GM18951 (cell line): ENCODE results near the gene FFAR2.

Experiments used
- POLR2A ChIP-seq: IDR thresholded peaks from 4 replicates; pipeline ENCODE4 v1.6.1; 2011; ENCODE audit warnings: mild to moderate bottlenecking; ENCODE audit not compliant: insufficient read length, insufficient read depth; ENCODE audit errors: extremely low read depth
- in situ Hi-C: fragments of 300-500 bp; cut with MboI; formaldehyde crosslinking; loops from one replicate; pipeline ENCODE4 v1.12.0; 2022; ENCODE audit warnings: low sequenced_read_pairs, mixed read lengths, inconsistent platforms; ENCODE audit not compliant: unreplicated experiment

Gene FFAR2

DNA sequence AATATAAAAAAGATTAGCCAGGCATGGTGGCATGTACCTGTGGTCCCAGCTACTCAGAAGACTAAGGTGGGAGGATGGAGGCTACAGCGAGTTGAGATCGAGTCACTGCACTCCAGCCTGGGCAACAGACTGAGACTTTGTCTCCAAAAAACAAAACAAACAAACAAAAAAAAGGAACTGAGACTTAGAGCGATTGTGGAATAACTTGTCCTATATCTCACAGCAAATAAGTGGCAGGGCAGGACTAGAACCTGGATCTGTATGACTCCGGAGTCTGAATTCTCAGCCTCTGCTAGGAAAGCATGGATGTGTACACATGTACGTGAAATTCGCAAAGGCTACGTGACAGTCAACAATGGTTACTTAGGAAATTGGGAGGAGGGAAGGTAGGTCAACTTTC, 22.1 kb downstream of the FFAR2 start:
- TF ChIP-seq POLR2A: no peak
- in situ Hi-C loops: loop anchor here (5.0 kb wide), 1 partner anchor 118 kb away; no protein-coding TSS in a partner anchor

DNA sequence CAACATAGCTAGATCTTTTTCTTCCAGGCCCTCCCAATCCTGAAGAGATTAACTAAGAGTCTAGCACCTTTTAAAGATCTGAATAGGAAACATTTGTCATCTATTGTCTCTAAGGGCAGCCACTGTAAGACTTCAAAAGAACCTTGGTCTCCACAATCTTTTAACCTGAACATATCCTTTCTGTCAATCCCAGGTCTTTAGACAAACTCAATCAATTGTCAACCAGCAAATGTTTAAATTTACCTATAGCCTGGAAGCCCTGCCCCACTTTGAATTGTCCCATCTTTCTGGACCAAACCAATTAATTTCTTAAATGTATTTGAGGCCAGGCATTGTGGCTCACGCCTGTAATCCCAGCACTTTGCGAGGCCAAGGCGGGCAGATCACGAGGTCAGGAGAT, 23.0 kb downstream of the FFAR2 start:
- in situ Hi-C loops: loop anchor here (5.0 kb wide), 1 partner anchor 119 kb away; no protein-coding TSS in a partner anchor

DNA sequence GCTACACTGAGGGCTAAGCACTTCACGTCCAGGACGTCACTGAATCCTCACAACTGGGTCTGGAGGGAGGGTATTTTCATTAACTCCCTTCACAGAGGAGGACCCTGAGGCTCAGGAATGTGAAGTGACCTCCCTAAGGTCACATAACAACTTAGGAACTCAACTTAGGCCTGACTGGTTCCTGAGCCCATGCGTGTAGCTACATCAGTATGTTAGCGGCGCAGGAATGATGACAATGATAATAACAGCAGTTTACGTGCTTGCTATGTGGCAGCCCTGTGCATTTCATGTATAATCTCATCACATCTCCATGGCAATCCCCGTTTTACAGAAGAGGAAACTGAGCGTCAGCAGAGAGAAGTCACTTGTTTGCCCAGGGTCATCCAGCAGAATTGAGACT, 23.9 kb downstream of the FFAR2 start:
- no peak for TF ChIP-seq POLR2A
- in situ Hi-C loops: loop anchor here (5.0 kb wide), 1 partner anchor 120 kb away; no protein-coding TSS in a partner anchor

DNA sequence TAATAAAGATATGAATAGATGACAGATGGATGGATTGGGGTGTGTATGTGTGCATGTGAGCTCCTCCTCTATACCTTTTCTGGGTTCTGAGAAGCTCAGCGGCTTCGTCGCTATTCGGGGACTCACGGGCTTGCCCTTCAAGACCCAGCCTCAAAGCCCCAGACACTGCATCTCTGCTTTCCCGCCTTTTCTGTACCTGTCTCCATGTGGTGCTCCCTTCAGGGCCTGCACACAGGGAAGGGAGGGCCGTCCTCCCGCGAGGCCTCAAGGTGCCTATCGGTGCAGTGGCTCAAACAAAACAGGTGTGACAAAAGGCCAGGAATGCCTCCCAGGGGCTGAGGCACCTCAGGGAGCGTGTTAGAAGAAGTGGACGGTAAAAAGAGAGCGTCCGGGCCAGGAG, 26.0 kb downstream of the FFAR2 start:
- in situ Hi-C loops: loop anchor here (5.0 kb wide), 1 partner anchor 122 kb away; no protein-coding TSS in a partner anchor
- TF ChIP-seq POLR2A: no peak

DNA sequence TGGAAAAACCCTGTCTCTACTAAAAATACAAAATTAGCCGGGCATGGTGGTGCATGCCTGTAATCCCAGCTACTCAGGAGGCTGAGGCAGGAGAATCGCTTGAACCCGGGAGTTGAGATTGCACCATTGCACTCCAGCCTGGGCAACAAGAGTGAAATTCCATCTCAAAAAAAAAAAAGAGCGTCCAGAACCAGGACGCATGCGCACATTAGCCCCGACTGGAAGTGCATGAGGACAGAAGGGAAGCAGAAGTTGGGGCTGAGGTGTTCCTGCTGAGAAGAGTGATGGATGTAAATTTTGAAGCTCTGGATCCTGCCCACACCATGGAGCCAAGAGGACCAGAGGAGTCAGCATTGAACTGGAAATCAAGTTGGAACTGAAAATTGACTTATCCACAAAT, 26.5 kb downstream of the FFAR2 start:
- in situ Hi-C loops: loop anchor here (5.0 kb wide), 1 partner anchor 122 kb away; no protein-coding TSS in a partner anchor

DNA sequence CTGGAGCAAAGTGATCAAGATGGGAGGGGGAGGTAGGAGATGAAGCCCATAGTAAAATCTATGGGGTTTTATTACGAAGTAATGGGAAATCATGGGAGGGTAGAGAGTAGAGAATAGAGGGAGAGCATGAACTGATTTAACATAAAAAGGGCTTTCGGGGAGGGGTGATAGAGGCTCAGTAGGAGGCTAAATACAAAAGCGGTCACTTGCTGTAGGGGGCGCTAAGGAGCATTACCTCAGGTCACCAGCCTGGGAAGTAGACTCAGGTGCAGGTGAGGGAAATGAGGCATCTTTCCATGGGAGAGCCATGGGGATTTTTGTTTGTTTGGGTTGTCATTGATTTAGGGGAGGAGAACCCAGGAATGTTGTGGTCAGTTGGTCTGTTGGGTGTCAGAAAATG, 28.1 kb downstream of the FFAR2 start:
- TF ChIP-seq POLR2A: no peak
- in situ Hi-C loops: no loop called here

DNA sequence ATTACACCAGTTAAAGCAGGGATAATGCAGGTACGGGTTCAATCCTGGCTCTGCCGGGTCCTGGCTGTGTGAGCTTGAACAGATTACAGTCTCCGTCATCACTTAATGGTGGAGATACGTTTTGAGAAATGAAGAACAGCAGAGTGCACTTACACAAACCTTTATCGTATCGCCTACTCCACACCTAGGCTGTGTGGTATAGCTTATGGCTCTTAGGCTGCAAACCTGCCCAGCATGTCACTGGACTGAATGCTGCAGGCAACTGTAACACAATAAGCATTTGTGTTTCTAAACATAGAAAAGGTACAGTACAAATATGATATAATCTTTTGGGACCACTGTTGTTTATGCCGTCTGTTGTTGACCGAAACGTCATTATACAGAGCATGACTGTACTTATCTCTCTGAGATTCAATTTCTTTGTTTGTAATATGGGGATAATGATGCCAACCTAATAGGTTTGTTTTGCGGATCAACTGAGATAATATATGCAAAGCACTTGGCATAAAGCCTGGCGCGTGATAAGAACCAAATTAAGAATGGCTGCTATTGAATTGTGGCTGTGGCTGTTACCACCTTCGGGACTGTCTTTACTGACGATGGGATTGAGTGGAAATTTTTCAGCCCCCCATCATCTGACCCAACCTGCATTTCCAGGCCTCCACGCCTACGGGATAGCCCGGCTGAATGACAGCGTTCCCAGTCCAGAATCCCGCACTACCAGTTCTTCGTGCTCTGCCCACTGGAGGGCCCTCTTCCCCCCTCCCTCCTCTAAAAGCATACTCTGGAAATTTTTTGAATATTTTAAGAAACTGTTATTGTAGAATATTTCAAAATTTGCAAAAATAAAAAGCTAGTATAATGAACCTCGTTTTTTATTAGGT, 31.0 kb downstream of the FFAR2 start:
- TF ChIP-seq POLR2A: no peak
- in situ Hi-C loops: no loop called here

DNA sequence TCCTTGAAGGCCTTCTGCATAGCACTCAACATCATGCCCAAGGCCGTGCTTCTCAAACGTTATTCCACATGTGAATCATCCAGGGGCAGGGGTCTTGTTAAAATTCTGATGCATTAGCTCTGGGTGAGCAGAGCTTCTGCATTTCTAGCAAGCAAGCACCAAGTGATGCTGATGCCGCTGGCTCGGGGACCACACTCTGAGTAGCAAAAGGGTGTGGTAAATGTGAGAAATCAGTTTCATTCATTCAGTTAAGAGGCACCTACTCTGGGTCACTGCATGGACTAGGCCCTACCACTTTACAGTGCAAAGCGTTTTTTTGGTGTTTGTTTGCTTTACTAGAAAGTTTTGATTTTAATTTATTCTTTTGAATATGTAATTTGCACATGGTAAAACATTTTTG, 35.0 kb downstream of the FFAR2 start:
- in situ Hi-C loops: no loop called here
- no peak for TF ChIP-seq POLR2A

DNA sequence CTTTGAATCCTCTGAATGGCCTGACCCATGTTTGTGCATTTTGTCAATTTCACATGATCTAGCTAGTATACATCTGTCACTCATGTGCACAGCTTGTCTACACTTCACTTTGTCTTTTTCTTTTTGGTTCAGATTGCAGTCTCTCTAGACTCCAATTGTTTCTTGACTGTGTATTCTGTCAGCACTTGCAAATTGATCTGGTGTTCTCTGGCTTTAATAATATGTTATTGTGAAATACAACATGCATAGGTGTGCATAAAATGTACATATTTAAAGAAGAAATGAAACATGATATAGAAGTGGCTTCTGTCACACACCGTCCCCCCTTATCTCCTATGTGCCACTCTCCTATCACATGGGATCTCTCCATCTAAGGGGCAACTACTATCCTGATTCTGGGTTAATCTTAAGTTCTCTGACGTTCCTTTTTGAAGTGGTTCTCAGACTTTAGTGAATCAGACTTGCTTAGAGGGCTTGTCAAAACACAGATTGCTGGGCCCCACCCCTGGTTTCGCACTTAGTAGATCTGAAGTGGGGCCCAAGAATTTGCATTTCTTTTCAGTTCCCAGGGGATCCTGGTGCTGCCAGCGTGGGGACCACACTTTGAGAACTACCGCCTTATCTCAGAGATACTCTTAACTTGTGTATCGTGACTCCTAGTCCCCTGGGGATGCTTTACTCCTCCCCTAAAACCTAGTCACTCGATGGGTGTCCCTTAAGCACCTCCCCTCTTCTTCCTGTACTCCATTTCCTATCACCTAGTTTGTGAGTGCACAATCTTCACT, 36.4 kb downstream of the FFAR2 start:
- in situ Hi-C loops: no loop called here
- no peak for TF ChIP-seq POLR2A

DNA sequence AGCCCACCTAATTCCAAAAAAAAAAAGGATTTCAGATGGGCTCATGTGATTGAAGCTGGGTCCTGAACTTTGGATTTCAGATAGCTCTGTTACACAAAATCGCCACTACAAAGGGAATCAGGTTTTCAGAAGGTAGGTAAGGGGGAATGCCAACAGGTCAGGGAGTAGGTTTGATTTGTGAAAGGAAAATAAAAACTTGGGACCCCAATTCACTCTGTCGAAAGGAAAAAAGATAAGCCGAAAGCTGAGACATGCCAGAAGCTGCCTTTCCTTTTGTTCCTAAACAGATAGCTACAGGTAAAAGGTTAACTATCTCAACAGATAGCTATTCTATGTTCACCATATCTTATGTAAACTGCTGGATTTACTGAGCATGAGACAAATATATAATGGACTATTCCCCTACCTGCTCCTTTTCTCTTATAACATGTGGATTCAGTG, 38.2 kb downstream of the FFAR2 start:
- in situ Hi-C loops: no loop called here

DNA sequence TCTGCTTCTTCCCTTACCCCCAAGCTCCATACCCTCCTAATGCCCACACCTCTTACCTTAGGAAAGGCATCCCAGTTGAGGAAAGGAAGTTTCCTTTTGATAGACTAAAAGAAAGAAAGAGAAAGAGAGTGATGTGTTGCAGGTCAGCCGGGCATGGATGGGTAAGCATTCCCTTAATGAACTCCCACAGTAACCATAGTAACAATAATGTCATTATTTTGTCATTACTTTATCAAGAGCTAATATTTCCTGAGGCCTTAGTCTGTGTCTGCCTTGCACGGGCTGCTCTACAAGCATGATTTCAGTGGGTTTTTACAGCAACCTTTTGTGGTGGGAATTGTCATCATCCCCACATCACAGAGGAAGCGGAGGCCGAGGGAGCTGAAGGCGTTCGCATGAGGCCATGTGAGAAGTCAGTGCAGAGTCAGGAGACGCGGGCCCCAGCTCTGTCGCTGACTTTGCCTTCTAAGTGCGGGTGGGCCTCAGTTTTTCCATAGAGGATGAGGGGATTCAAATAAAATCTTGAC, 39.7 kb downstream of the FFAR2 start:
- no peak for TF ChIP-seq POLR2A
- in situ Hi-C loops: no loop called here

More for the DNA sequence above, 38.2 kb downstream of the FFAR2 start:
- no peak for TF ChIP-seq POLR2A

DNA sequence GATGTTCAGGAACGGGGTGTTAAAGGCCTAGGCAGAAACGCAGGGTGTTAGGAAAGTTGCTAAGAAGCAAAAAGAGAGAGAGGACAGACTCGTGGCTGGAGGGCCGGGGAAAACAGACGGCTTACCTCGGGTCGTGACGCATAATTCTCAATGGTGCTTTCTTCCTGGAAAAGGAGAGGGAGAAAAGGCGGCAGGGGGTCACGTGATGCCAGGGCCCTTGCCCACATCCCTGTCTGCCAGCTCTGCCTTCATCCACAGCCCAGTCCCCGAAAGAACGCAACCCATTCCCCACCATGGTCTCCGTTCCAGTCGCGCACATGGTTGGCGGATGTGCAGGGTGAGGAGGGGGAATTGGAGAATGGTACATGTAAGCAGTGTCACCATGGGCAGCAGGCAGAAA, 40.6 kb downstream of the FFAR2 start:
- in situ Hi-C loops: no loop called here
- TF ChIP-seq POLR2A: no peak

DNA sequence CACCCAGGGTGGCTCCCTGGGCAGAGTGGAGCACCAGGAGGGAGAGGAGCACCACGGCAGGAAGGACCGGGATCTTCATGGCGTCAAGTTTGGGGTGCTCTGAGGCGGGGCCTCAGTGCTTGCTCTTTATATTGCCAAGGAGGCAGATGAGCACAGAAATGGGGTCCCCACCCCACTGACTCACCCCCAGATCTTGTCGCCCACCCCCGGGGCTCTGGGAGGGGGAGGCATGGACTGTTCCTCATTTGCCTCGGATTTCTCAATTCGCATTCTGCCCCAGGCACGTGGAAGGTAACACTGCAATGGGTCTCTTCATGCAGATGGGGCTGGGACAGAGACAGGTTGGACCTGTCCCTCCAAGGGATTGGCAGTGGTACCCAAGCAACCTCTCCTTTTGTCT, 42.3 kb downstream of the FFAR2 start, which contains the start of gene KRTDAP:
TSS of gene KRTDAP (minus strand) at position 101 of the 400 bp plus-strand sequence. CDS start at position 79, 22 bp downstream.
- in situ Hi-C loops: no loop called here
- no peak for TF ChIP-seq POLR2A

DNA sequence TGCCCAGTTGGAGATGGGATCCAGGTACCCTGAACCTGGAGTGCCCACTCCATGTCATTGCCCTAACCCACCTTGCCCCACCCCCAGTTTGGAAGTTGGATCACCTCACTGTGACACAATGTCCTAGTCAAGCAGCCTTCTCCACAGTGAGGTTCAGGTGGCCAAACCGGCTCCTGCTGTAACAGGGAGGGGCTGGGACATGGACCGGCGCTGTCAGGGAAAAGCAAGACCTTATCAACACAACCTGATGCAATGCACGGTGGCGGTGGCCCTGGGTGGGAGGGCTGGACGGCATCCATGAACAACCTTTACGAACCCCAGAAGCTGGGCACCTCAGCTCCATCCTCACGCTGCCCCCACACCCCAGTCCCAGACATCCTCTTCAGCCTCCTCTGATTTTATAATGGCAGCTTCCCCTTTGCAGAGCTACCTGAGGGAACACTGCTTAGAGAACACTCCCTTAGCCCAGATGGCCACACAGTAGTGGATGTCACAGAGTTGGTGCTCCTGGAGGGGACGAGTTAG, 43.8 kb downstream of the FFAR2 start:
- in situ Hi-C loops: no loop called here
- no peak for TF ChIP-seq POLR2A
